ENCODE measurements around the gene MYEOV.

MYEOV gene

GRCh38 chr11:69335781-69336405 is 41.9 kb downstream of the MYEOV start:
- Histone ChIP-seq H3K4me1 (ENCODE audit: control insufficient read depth, insufficient read depth, low read length) (no peaks in the 10 kb centered on the region), H3K36me3 (ENCODE audit: control insufficient read depth in 2 of 2, insufficient read depth in 1 of 2, low read length in 2 of 2) (no peaks in the 10 kb centered on the region), H3K27ac (ENCODE audit: extremely low read depth, low read depth, low read length) (no peak overlapping the region), H3K9me3 (ENCODE audit: control insufficient read depth, insufficient read depth, low read depth, low read length) (no peaks in the 10 kb centered on the region), H3K4me3 (ENCODE audit: low read depth, low read length) (no peak overlapping the region)
- TF ChIP-seq ZNF174 (tag by site-specific recombination; IDR thresholded peaks at IDR 0.05): no peak
- no peak for TF ChIP-seq ZNF501 (tag by site-specific recombination; IDR thresholded peaks at IDR 0.05)
- no peak for TF ChIP-seq ZNF148 (tag by site-specific recombination; IDR thresholded peaks at IDR 0.05; ENCODE audit: borderline replicate concordance)
- TF ChIP-seq ZSCAN16 (tag by site-specific recombination; IDR thresholded peaks at IDR 0.05): no peak
- no peak for TF ChIP-seq KLF7 (tag by site-specific recombination; IDR thresholded peaks at IDR 0.05; ENCODE audit: borderline replicate concordance)
- TF ChIP-seq ZNF768 (tag by site-specific recombination; IDR thresholded peaks at IDR 0.05): no peak
- ChIA-PET CTCF (no interaction called here), POLR2A (no interaction called here)

GRCh38 chr11:69337211-69337721 is 43.3 kb downstream of the MYEOV start:
- ChIA-PET CTCF (no interaction called here), POLR2A (no interaction called here)
- H3K36me3 ChIP-seq (ENCODE audit: control insufficient read depth in 2 of 2, insufficient read depth in 1 of 2, low read length in 2 of 2): no peaks in the 10 kb centered on the region
- H3K4me3 ChIP-seq (ENCODE audit: low read depth, low read length): no peak overlapping the region
- H3K9me3 ChIP-seq (ENCODE audit: control insufficient read depth, insufficient read depth, low read depth, low read length): no peaks in the 10 kb centered on the region
- TF ChIP-seq ZNF211 (tag by site-specific recombination; IDR thresholded peaks at IDR 0.05; ENCODE audit: low read depth): no peak
- TF ChIP-seq GLI2 (tag by site-specific recombination; IDR thresholded peaks at IDR 0.05; ENCODE audit: borderline replicate concordance, low read depth): no peak
- TF ChIP-seq ZNF302 (tag by site-specific recombination; IDR thresholded peaks at IDR 0.05; ENCODE audit: low read depth): no peak
- no peak for TF ChIP-seq ZNF529 (tag by site-specific recombination; IDR thresholded peaks at IDR 0.05; ENCODE audit: insufficient replicate concordance)
- TF ChIP-seq TCF7L2 (IDR thresholded peaks at IDR 0.05; ENCODE audit: borderline replicate concordance, low read depth, low read length): no peak
- TF ChIP-seq ZXDB (tag by site-specific recombination; IDR thresholded peaks at IDR 0.05): no peak
- no peak for TF ChIP-seq ZBTB11 (tag by site-specific recombination; conservative IDR thresholded peaks at IDR 0.05; ENCODE audit: low read depth)
- no peak for TF ChIP-seq SCRT2 (tag by site-specific recombination; IDR thresholded peaks at IDR 0.05)
- no peak for TF ChIP-seq ZNF658 (tag by site-specific recombination; IDR thresholded peaks at IDR 0.05)
- no peak for TF ChIP-seq FEZF1 (tag by site-specific recombination; IDR thresholded peaks at IDR 0.05)
- TF ChIP-seq GLIS2 (tag by site-specific recombination; IDR thresholded peaks at IDR 0.05): no peak
- no peak for TF ChIP-seq GFI1B (tag by site-specific recombination; IDR thresholded peaks at IDR 0.05)
- TF ChIP-seq CTCF (tag by site-specific recombination; IDR thresholded peaks at IDR 0.05): no peak
- no peak overlapping the region for H3K27ac ChIP-seq (ENCODE audit: extremely low read depth, low read depth, low read length)
- H3K4me1 ChIP-seq (ENCODE audit: control insufficient read depth, insufficient read depth, low read length): no peaks in the 10 kb centered on the region

Measured in HEK293 (cell line).